DMS153 (cell line): ENCODE measurements around the gene SPCS3.
A peak's percentile ranks its signal among the peaks of the same experiment; 100 is the strongest.
"Not testable (repeated sequence)": the region's sequence is repeated elsewhere in the genome, so short reads cannot be mapped to it uniquely, and the experiment has no call there.

ENCODE experiments used
- DNase-seq: peaks from one replicate; lab custom pipeline; 2025; lab: John Stamatoyannopoulos, UW

The SPCS3 gene

DNA sequence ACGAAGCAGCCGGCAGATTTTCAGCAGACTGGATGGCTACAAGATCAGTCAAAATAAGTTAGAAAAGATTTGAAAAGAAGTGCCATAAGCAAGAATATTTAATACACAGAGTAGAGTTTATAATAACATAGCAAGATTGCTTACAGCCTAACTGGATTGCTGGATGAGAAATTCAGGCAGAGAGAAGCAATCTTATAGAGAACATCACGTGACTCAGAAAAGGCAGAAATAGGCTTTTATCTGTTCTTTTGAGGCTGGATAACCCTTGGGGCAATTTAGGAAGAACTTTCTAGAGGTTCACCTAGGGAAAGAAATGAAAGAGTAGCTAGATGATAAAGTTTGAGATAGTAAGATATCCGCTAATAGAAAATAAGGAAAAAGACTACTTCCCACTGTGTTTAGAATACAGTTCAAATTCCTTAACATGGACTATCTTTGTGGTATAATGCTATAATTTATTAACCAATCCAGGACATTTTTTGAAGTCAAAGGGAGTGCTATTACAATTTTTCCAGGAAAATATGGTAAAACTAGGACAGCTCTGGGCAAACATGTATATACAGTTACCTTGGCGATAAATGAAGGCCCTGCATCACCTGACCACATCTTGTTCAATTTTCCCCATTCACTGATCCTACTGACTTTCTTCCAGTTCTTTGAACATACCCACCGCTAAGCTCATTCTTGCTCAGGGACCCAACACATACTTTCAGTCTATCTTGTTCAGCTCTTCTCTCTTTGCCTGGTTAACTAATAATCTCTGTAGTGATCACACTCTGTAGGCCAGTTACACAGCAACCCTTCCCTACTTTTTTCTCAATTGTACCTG, 12.7 kb upstream of the SPCS3 start:
- DNase-seq, result no peak

DNA sequence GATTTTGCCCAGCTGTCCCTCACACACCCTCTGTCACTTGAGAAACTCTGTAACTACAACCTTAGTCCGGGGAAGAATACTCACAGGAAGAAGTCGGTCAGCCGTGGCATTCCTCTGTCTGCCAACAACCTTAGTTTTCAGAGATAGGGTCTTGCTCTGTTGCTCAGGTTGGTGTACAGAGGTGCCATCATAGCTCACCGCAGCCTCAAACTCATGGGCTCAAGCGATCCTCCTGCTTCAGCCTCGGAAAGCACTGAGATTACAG, 12.2 kb upstream of the SPCS3 start:
- DNase-seq, result no peak

DNA sequence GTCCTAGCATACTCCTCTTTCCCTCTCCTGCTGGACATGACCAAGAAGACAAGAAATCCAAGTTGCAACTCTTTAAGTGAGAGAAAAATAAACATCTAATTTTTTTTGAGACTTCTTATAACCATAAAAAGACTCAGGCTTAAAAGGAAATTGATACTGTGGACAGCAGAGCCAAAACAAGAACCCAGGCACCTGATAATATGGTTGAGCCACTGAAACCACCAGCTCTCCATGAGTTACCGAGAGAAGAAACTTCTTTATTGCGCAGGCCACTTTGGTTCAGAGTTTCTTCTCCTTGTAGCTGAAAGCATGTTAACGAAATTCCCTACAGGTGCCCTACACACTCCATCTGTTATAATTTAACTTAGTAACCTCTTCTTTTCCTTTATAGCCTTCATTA, 11.3 kb upstream of the SPCS3 start:
- no peak for DNase-seq

DNA sequence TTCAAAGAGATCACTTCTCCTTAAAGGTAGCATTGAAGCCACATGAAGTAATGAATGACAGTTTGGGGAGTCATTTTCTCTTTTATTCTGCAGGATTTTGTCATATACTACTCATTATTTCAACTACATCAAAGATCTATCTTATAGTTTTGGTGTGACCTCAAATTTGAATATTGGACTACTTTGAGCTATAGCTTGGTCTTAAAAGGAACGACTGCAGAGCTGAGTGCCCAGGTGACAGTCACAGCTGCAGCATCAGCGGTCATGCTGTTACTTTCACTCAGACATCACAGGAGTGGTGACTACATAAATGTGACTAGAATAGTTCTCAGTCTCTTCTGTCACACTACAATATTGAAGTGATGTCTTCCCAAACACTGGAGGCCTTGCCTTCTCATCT, 10.7 kb upstream of the SPCS3 start:
- DNase-seq, result no peak

DNA sequence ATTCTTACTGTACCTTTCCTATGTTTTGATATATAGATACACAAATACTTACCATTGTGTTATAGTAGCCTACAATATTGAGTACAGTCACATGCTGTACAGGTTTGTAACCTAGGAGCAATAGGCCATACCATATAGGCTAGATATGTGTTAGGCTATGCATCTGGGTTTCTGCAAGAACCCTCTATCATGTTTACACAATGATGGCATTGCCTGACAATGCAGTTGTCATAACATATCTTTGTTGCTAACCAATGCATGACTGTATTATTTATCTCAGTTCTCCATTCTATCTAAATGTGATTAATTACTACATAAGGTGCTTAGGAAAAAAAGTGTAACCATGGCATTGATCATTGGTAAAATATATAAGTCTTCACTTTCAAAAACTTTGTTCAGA, 10.0 kb upstream of the SPCS3 start:
- DNase-seq, result no peak

DNA sequence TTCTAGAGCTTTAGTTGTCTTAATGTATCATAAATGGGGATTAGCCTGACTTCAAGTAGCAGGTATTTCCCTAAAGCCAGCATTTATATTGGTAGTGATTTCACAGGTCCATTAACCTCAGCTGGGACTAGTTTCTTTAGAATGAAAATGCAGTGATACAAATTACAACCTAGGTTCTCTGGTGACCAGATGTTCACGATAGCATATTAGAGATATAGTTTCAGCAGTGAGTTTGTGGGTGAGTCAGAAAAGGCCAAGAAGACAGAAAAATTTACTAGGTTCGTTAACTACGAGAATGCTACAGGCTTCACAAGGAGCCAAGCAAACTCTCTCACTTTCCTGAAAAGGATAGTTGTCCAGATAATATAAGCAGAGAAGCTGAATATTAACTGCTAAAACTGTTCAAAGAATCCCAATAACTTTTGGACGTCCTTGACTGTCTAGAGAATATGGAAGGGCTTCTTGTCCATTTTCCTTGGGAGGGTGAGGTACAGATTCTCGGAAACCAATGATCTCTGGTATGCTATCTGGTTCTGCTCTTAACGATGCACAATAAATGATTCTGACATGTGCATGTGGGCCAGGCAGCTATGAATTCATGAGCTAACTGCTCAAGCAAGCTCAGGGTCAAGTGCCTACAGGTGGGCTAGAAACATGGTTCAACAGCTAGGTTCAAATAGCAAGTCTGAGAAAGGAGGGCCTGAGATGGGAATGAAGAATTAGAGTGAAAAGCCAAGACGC, 6.0 kb upstream of the SPCS3 start:
- DNase-seq, result no peak

DNA sequence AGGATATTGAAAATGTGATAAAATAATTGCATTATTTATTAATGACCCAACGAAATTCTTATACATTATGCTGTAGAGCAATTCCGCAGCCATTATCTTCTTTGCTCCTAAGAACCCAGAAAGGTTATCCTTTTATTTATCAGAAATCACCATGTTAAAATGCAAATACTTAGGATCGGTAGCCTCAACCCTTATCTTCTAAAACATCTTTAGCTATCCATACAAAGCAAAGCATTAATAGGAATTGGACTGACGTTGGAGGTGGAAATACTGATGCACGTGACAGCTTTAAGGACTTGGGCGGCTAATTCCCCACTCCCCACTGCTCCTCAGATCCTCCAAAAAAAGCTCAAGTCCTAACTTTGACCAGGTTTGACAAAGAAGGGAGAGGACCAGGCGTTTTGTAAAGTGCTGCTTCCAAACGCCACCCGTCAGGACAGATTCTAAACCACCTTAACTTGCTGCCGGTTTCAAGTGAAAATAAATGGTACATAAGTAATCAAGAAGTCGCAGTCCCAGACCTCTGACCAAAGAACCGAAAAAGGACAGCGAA, 539 bp upstream of the SPCS3 start:
- DNase-seq, result no peak

DNA sequence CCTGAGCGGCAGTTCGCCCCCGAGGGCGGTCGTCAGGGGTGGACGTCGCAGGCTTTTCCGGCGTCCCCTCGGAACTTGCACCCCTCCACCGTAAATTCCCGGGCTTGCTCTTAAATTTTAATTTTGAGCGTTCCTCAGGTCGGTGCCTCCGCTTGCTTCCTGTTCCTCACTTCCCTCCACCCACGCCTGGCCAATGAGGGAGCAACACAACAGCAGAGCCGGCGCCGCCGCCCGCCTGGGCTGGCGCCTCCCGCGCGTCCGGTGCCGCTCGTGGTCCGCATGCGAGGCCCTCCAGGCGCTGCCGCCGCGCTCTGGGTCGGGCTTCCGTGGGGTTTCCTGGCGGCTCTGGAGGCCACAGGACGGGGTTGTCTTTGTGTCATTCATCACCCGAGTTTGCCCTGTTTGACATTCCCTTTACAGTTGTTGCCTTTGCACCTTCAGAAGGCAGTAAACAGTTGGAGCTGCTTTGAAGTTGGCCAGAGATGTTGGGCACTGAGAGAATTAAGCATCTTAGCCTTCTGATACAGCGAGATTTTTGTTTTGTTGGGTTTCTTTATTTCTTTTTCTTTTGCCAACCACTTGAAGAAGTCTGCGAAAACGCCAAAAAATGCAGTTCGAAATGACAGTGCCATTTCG, 692 bp downstream of the SPCS3 start:
- DNase-seq, result peak; percentile 50

DNA sequence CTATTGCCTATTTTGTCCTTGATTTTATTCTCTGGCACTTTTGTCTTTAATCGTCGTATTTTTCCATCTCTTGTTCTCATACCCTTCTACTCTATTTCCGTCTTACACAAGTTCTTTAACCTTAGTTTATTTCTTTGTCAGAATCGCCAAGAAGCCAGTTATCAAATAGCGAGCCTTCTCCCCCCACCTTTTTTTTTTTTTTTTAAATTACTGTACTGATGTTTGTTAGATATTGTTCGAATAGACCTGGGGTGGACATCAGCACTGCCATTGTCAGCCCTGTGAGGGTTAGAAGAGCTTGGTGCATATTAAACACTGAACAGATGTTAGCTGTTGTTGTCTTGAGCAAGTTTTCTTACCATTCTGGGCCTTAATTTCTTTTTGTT, 1.2 kb downstream of the SPCS3 start:
- no peak for DNase-seq

DNA sequence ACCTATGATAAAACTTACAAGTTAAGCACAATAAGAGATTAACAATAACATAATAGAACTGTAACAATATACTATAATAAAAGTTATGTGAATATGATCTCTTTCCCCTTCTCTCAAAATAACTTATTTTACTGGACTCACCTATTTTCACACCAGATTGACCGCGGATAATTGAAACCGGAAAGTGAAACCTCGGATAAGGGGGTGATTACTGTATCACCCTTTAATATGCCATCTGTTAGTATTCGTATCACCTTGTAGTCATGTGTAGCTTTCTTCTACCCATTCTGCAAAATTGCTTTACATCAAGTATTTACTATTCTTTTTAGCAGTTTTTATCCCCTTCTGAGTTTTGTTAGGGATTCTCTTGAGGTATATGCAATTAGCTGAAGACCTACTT, 1.8 kb downstream of the SPCS3 start:
- DNase-seq, result no peak

DNA sequence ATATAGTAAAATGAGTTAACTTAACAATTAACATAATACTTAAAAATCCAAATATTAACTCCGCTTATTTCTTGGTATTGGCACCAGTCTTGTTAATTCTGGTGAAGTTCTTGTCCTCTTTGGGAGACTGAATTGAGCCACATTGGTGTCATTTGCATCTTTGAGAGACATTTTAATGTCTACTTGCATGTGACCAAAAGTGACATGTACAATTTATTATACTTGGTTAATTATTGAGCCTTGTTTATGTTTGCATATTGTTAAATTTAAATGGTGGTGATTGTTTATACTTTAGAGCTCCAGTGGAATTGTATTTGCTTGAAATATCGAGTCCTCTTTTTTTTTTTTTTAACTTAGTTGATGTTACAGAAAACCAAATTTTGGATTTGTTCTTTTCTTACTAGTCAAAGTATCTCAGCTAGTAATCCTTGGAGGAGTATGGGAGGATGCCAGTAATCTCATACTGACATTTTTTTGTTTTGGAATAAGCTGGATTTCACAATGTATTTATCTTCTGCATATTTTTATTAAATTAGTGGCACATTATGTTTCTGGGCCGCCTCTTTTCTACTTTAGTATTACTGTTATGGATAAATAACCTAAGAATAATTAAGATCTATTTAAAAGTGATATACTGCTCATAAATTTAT, 3.9 kb downstream of the SPCS3 start:
- no peak for DNase-seq

DNA sequence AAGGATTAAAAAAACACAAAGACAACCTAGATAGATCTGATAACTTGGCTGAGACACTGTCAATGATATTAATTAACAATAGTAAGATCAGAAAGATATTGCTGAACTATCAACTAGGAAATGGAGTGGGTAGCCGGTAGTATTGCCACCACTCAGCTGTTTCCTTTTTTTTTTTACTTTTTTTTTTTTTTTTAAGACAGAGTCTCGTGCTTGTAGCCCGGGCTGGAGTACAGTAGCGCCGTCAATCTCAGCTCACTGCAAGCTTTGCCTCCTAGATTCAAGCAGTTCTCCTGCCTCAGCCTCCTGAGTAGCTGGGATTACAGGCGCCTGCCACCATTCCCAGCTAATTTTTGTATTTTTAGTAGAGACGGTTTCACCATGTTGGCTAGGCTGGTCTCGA, 5.1 kb downstream of the SPCS3 start:
- DNase-seq, result not testable (repeated sequence)

DNA sequence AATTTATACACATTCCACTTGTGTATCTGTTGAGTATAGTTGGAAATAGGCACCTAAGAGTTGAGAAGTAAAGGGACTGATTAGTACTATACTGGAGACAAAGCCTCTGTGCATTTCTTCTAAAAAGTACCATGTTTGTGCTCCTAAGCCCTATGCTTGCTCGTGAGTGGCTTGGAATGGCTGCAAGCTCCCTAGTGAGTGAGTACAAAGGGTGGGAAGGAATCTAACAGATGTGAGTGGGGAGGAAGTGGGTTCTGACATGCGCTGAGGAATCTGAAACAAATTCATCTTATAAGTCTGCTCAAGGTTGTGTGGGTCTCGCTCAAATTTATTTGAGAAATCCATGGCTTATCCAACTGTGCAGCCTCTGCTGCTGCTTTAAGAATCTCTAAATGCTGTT, 13.3 kb downstream of the SPCS3 start:
- no peak for DNase-seq

DNA sequence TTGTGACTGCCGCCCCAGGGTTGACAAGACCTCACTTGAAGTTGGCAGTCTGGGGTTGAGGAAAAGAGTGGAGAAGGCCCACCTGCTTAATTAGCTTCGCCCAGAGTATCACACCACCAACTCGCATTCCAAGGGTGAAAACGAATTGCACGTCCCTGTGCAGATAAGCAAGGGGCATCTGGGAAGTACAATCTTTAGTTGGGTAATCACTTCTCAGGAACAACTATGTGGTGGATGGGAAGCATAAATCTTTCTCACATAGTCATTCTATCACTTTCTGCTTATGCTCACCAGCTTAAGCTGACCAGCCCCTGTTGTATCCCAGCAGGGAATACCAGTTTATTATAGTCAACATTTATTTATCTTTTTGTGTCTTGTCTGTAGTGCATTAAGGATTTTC, 14.3 kb downstream of the SPCS3 start:
- DNase-seq, result no peak

DNA sequence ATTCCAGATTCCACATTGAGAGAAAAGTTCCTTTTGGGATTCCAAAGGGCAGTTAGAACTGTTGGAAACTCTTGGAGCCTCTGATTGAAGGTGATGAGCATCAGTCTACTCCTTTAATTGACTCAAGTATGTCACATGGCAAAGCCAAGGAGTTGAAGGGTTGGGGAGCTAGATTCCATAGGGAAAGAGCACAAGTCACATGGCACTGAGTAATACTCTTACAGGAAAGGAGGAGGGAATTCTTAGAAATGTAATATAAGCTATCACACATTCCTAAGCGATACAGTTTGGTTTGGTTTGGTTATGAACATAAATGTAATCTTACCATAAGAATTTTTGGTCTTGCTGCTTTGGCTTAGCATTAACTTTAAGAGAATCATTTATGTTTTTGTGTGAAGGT, 15.7 kb downstream of the SPCS3 start:
- no peak for DNase-seq

DNA sequence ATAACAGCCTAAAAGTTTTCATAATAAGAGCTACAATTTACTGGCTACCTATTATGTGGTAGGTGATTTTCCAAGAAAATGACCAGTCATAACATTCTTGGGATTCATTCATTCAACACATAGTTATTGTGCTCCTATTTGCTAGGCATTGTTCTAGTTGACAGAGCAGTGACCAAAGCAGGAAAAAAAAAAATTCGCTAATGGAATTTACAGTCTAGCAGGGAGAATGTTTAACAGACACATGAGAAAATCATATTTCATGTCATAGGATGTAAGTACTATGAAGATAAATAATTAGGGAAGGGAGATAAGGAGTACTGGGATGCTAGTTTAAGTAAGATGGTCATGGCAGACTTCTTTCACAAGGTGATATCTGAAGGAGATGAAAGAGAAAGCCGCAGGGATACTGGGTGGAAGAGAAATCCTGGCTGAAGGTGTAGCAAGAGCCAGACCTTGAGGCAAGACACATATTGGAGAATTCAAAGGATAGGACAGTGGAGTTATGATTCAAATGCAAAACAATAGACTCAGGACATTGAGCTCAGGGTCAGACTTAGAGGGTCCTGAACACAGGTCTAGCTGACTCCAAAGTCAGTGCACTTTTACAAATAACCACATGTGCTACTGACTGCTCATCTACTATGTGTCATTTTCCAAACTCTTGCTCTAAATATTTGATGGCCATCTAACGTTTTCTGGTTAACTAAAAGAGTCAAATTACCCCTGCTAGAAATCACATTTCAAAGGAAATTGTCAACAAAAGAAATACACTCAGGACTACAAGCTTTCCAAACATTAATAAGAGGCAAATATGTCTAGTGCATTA, 20.4 kb downstream of the SPCS3 start:
- DNase-seq, result no peak

DNA sequence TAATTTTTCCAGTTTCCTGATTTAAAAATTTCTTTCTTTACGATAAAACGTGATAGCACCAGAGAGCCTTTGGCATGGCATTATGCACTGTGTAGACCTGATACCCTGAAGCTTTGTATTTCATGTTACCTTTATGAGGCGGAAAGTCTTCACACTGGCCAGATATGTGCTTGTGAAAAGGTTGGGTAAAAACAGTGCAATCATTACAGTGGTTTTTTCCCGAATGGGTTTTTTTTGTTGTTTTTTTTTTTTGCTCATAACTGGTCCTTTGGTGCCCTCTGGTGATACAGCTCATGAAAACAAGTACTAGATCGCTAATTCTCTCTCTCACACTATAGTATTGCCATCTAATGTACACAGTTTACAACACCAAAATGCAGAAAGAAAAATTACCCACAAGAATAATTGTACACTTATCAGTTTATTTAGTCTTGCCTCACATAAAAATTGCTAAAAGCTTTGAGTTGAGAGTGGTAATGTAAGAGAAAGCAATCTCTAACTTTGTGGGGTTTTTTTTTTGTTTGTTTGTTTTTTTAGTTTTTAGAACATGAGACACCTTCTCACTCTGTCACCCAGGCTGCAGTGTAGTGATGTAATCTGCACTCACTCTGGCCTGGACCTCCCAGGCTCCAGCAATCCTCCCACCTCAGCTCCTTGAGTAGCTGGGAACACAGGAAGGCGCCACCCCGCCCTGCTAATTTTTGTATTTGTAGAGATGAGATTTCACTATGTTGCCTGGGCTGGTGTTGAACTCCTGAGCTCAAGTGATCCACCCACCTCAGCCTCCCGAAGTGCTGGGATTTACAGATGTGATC, 21.3 kb downstream of the SPCS3 start:
- no peak for DNase-seq

DNA sequence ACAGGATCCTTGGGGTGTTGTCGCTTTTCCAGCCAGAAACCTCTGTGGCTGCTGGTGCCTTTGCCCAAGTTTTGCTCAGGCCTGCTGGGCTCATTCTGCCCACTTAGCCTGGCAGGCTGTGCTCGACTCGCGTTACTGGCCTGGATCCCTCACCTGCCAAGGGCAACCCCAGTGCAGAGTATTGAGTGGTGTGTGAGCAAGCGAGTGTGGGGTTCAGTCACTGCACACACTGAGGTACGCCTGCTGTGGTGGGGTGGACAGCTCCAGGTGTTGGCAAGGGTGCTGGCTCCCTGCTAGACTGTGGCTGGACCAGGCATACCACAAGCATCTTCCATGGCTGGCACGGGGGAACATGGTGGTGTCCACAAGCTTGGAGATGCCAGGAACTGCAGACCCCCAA, 22.6 kb downstream of the SPCS3 start:
- no peak for DNase-seq

DNA sequence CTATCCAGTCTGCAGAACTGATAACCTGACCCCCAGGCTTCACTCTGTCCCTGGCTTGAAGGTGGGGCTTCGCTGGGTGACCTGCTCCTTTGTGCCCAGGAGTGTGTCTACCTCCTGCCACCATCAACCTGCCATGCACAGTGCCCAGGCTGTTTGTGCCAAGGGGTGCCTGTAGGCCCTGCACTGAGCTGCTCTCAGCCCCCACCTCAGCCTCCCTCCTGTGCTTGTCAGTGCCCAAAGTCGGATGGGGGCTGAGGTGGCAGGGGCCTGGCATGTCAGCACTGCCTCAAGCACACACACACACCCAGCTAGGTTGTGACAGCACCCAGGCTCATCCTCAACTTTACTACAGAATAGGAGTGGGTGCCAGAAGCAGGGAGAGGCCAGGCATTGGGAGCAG, 23.5 kb downstream of the SPCS3 start:
- no peak for DNase-seq

DNA sequence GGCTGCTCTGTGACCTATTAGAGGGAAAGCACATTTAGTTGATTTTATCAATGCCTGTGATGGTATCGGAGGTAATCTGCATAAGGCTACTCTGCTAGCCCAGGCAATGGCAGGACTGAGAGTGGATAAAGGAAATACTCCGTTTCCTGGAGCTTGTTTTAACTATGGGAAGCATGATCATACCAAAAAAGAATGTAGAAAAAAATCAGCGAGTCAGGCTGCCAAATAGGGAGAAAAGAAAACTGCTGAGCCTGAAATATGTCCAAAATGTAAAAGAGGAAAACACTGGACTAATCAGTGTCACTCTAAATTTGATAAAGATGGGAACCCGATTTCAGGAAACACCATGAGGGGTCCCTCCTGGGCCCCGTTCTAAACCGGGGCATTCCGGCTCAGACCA, 25.6 kb downstream of the SPCS3 start:
- DNase-seq, result not testable (repeated sequence)

DNA sequence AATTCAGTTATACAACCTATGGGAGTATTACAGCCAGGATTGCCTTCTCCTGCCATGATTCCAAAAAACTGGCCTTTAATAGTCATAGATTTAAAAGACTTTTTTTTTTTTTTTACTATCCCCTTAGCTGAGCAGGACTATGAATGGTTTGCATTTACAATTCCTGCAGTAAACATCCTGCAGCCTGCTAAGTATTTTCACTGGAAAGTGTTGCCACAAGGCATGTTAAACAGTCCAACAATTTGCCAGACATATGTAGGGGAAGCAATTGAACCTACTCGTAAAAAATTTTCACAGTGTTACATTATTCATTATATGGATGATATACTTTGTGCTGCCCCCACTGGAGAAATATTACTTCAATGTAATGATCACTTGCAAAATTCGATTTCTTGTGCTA, 27.1 kb downstream of the SPCS3 start:
- DNase-seq, result not testable (repeated sequence)
